Stimulated activated naive CD8-positive, alpha-beta T cell treated with anti-CD3 and anti-CD28 coated beads, Interleukin-15, Interleukin-2, amounts not matched to agents 100 U/mL and 50 U/mL, for 24 hours (primary cell): ENCODE data around the gene ARHGAP9.

ENCODE experiments used
- ATAC-seq: fragments of 150-1000 bp; cut with Tn5 transposase; one replicate; pipeline ENCODE4 v1.10.0; 2021
- DNase-seq: peaks from one replicate; pipeline ENCODE4 v3.0.0; 2021

The ARHGAP9 gene

GRCh38 chr12:57491393-57492280 lies 12.0 kb upstream of the ARHGAP9 start:
- no peak for DNase-seq
- no peak for ATAC-seq

- no peak for ATAC-seq
- no peak for DNase-seq
Observed at GRCh38 chr12:57490126-57490525, 10.5 kb upstream of the ARHGAP9 start.

- DNase-seq, result no peak
- ATAC-seq, result no peak
Observed at GRCh38 chr12:57489157-57489641, 9.5 kb upstream of the ARHGAP9 start.

GRCh38 chr12:57488402-57489156 lies 8.9 kb upstream of the ARHGAP9 start:
- no peak for DNase-seq
- no peak for ATAC-seq

- DNase-seq, result peak; percentile 90
- ATAC-seq, result peak; percentile 99
Observed at GRCh38 chr12:57487597-57488401, 8.1 kb upstream of the ARHGAP9 start, which contains the start of gene MARS1. MARS1 (plus strand) TSS chr12:57488068; CDS start chr12:57488091, 23 bp downstream.

- no peak for ATAC-seq
- no peak for DNase-seq
Observed at GRCh38 chr12:57487055-57487596, 7.5 kb upstream of the ARHGAP9 start.

GRCh38 chr12:57485695-57486094 lies 6.0 kb upstream of the ARHGAP9 start:
- DNase-seq, result no peak
- no peak for ATAC-seq

GRCh38 chr12:57483466-57483865 lies 3.8 kb upstream of the ARHGAP9 start:
- ATAC-seq, result no peak
- no peak for DNase-seq

GRCh38 chr12:57481671-57482070 lies 2.0 kb upstream of the ARHGAP9 start:
- DNase-seq (no peak), ATAC-seq (no peak)

GRCh38 chr12:57479043-57479375 lies 657 bp downstream of the ARHGAP9 start:
- peak; percentile 34 for DNase-seq
- no peak for ATAC-seq

GRCh38 chr12:57477710-57478681 lies 1.7 kb downstream of the ARHGAP9 start:
- ATAC-seq, result peak; percentile 55
- DNase-seq, result peak; percentile 54

- DNase-seq, result no peak
- no peak for ATAC-seq
Observed at GRCh38 chr12:57476993-57477709, 2.5 kb downstream of the ARHGAP9 start.

GRCh38 chr12:57476162-57476992 lies 3.3 kb downstream of the ARHGAP9 start:
- DNase-seq (peak; percentile 90), ATAC-seq (peak; percentile 50)

GRCh38 chr12:57475271-57476161 lies 4.2 kb downstream of the ARHGAP9 start:
- ATAC-seq (no peak), DNase-seq (no peak)

- ATAC-seq (no peak), DNase-seq (no peak)
Observed at GRCh38 chr12:57474862-57475261, 4.8 kb downstream of the ARHGAP9 start.

GRCh38 chr12:57474430-57474829 lies 5.2 kb downstream of the ARHGAP9 start:
- no peak for DNase-seq
- ATAC-seq, result no peak

GRCh38 chr12:57473886-57474285 lies 5.8 kb downstream of the ARHGAP9 start:
- DNase-seq, result no peak
- no peak for ATAC-seq

- ATAC-seq, result no peak
- DNase-seq, result no peak
Observed at GRCh38 chr12:57473392-57473791, 6.3 kb downstream of the ARHGAP9 start.
